ENCODE results near the gene NPSR1.

Gene NPSR1

GRCh38 chr7:34719636-34720035, 61.6 kb downstream of the NPSR1 start:
- TF ChIP-seq TCF4 (CRISPR knock-in tag; IDR thresholded peaks at IDR 0.05; ENCODE audit: borderline replicate concordance) (no peak), ISL1 (CRISPR knock-in tag; IDR thresholded peaks at IDR 0.05) (no peak), ZNF70 (CRISPR knock-in tag; IDR thresholded peaks at IDR 0.05) (no peak), POU6F1 (CRISPR knock-in tag; IDR thresholded peaks at IDR 0.05; ENCODE audit: borderline replicate concordance, low read depth) (no peak), ZFP30 (CRISPR knock-in tag; IDR thresholded peaks at IDR 0.05) (no peak), GLIS3 (CRISPR knock-in tag; IDR thresholded peaks at IDR 0.05) (no peak), CSDC2 (CRISPR knock-in tag; IDR thresholded peaks at IDR 0.05) (no peak), TOX (CRISPR knock-in tag; IDR thresholded peaks at IDR 0.05; ENCODE audit: borderline replicate concordance) (no peak), ZFP3 (CRISPR knock-in tag; IDR thresholded peaks at IDR 0.05) (no peak), ARNTL (CRISPR knock-in tag; IDR thresholded peaks at IDR 0.05; ENCODE audit: borderline replicate concordance, low read depth) (no peak), BACH2 (CRISPR knock-in tag; IDR thresholded peaks at IDR 0.05; ENCODE audit: borderline replicate concordance) (no peak), ESRRG (CRISPR knock-in tag; IDR thresholded peaks at IDR 0.05) (no peak), RARB (CRISPR knock-in tag; IDR thresholded peaks at IDR 0.05) (no peak), PPARA (CRISPR knock-in tag; IDR thresholded peaks at IDR 0.05; ENCODE audit: borderline replicate concordance) (no peak), ZNF8 (CRISPR knock-in tag; IDR thresholded peaks at IDR 0.05) (no peak), OSR1 (CRISPR knock-in tag; IDR thresholded peaks at IDR 0.05) (no peak), ZC3H10 (CRISPR knock-in tag; IDR thresholded peaks at IDR 0.05) (no peak)
- TF ChIP-seq, protein P1, sequence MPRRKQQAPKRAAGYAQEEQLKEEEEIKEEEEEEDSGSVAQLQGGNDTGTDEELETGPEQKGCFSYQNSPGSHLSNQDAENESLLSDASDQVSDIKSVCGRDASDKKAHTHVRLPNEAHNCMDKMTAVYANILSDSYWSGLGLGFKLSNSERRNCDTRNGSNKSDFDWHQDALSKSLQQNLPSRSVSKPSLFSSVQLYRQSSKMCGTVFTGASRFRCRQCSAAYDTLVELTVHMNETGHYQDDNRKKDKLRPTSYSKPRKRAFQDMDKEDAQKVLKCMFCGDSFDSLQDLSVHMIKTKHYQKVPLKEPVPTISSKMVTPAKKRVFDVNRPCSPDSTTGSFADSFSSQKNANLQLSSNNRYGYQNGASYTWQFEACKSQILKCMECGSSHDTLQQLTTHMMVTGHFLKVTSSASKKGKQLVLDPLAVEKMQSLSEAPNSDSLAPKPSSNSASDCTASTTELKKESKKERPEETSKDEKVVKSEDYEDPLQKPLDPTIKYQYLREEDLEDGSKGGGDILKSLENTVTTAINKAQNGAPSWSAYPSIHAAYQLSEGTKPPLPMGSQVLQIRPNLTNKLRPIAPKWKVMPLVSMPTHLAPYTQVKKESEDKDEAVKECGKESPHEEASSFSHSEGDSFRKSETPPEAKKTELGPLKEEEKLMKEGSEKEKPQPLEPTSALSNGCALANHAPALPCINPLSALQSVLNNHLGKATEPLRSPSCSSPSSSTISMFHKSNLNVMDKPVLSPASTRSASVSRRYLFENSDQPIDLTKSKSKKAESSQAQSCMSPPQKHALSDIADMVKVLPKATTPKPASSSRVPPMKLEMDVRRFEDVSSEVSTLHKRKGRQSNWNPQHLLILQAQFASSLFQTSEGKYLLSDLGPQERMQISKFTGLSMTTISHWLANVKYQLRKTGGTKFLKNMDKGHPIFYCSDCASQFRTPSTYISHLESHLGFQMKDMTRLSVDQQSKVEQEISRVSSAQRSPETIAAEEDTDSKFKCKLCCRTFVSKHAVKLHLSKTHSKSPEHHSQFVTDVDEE (CRISPR knock-in tag; IDR thresholded peaks at IDR 0.05), result no peak
- TF ChIP-seq, protein P2, sequence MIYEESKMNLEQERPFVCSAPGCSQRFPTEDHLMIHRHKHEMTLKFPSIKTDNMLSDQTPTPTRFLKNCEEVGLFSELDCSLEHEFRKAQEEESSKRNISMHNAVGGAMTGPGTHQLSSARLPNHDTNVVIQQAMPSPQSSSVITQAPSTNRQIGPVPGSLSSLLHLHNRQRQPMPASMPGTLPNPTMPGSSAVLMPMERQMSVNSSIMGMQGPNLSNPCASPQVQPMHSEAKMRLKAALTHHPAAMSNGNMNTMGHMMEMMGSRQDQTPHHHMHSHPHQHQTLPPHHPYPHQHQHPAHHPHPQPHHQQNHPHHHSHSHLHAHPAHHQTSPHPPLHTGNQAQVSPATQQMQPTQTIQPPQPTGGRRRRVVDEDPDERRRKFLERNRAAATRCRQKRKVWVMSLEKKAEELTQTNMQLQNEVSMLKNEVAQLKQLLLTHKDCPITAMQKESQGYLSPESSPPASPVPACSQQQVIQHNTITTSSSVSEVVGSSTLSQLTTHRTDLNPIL (CRISPR knock-in tag; IDR thresholded peaks at IDR 0.05; ENCODE audit: low read depth), result no peak
- TF ChIP-seq, protein P3, sequence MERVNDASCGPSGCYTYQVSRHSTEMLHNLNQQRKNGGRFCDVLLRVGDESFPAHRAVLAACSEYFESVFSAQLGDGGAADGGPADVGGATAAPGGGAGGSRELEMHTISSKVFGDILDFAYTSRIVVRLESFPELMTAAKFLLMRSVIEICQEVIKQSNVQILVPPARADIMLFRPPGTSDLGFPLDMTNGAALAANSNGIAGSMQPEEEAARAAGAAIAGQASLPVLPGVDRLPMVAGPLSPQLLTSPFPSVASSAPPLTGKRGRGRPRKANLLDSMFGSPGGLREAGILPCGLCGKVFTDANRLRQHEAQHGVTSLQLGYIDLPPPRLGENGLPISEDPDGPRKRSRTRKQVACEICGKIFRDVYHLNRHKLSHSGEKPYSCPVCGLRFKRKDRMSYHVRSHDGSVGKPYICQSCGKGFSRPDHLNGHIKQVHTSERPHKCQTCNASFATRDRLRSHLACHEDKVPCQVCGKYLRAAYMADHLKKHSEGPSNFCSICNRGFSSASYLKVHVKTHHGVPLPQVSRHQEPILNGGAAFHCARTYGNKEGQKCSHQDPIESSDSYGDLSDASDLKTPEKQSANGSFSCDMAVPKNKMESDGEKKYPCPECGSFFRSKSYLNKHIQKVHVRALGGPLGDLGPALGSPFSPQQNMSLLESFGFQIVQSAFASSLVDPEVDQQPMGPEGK (CRISPR knock-in tag; IDR thresholded peaks at IDR 0.05; ENCODE audit: borderline replicate concordance), result no peak
- ATAC-seq, result no peak

DNA sequence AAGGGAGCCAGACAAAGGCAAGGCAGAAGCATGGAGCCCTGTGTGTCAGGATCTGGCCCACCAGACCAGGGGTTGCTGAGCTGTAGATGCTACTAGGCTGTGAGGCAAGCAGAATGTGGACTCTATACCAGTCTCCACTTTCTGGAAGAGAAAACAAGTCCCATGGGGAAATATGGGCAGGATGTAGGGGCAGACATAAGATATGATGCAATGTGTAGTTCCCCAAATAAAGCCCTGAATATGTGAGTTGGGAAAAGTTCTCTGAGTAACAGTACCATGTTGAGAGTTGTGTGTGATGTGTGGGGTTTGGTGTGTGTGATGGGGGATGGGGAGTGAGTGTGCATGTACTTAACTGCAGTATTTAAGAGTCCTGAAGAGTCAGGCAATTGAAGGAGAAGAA, 62.3 kb downstream of the NPSR1 start:
- no peak for ATAC-seq

More for the DNA sequence above, 62.3 kb downstream of the NPSR1 start:
- TF ChIP-seq ZFP3 (CRISPR knock-in tag; IDR thresholded peaks at IDR 0.05), result no peak
- no peak for TF ChIP-seq ZFP30 (CRISPR knock-in tag; IDR thresholded peaks at IDR 0.05)
- TF ChIP-seq ZC3H10 (CRISPR knock-in tag; IDR thresholded peaks at IDR 0.05), result no peak
- no peak for TF ChIP-seq ISL1 (CRISPR knock-in tag; IDR thresholded peaks at IDR 0.05)
- TF ChIP-seq, protein P3 (CRISPR knock-in tag; IDR thresholded peaks at IDR 0.05; ENCODE audit: borderline replicate concordance), result no peak
- TF ChIP-seq ZNF565 (CRISPR knock-in tag; conservative IDR thresholded peaks at IDR 0.05; ENCODE audit: low read depth), result no peak
- TF ChIP-seq BACH2 (CRISPR knock-in tag; IDR thresholded peaks at IDR 0.05; ENCODE audit: borderline replicate concordance), result no peak
- no peak for TF ChIP-seq ZNF8 (CRISPR knock-in tag; IDR thresholded peaks at IDR 0.05)
- no peak for TF ChIP-seq TCF4 (CRISPR knock-in tag; IDR thresholded peaks at IDR 0.05; ENCODE audit: borderline replicate concordance)
- TF ChIP-seq PPARA (CRISPR knock-in tag; IDR thresholded peaks at IDR 0.05; ENCODE audit: borderline replicate concordance), result no peak
- TF ChIP-seq CSDC2 (CRISPR knock-in tag; IDR thresholded peaks at IDR 0.05), result no peak
- no peak for TF ChIP-seq RARB (CRISPR knock-in tag; IDR thresholded peaks at IDR 0.05)
- no peak for TF ChIP-seq POU6F1 (CRISPR knock-in tag; IDR thresholded peaks at IDR 0.05; ENCODE audit: borderline replicate concordance, low read depth)
- no peak for TF ChIP-seq CSRNP3 (CRISPR knock-in tag; IDR thresholded peaks at IDR 0.05)
- TF ChIP-seq SNAI2 (CRISPR knock-in tag; IDR thresholded peaks at IDR 0.05), result no peak
- no peak for TF ChIP-seq OSR1 (CRISPR knock-in tag; IDR thresholded peaks at IDR 0.05)
- no peak for TF ChIP-seq GLIS3 (CRISPR knock-in tag; IDR thresholded peaks at IDR 0.05)
- TF ChIP-seq, protein P2 (CRISPR knock-in tag; IDR thresholded peaks at IDR 0.05; ENCODE audit: low read depth), result no peak
- no peak for TF ChIP-seq TOX (CRISPR knock-in tag; IDR thresholded peaks at IDR 0.05; ENCODE audit: borderline replicate concordance)
- no peak for TF ChIP-seq ZNF70 (CRISPR knock-in tag; IDR thresholded peaks at IDR 0.05)

All from SK-N-SH treated with all-trans-retinoic acid at 6 μM for 48 hours (cell line).